Upper lobe of left lung (tissue), 4 donors: ENCODE data around the gene ECHDC1.

ENCODE experiments used
- CTCF ChIP-seq, 6 experiments: fragments of 450-650 bp in 4 of 6; fragments of 200-600 bp in 2 of 6; sonication (generic) in 2 of 6; IDR thresholded peaks; one replicate each; pipeline ENCODE4 v1.5.1; 2016 to 2019; ENCODE audit warnings: antibody characterized with exemption in 6 of 6
- POLR2A ChIP-seq, 4 donors: fragments of 450-650 bp; IDR thresholded peaks; one replicate each; pipeline ENCODE4 v1.5.1; 2016 to 2017; ENCODE audit warnings: antibody characterized with exemption in 4 of 4, mild to moderate bottlenecking in 2 of 4
- POLR2AphosphoS5 ChIP-seq, 2 donors: sonication (generic); formaldehyde crosslinking; IDR thresholded peaks; one replicate each; pipeline ENCODE4 v1.5.1; 2017; ENCODE audit warnings: antibody characterized with exemption in 2 of 2

- TF ChIP-seq CTCF (IDR thresholded peaks at IDR 0.05): no peak
- TF ChIP-seq POLR2AphosphoS5 (IDR thresholded peaks at IDR 0.05): no peak
- TF ChIP-seq POLR2A (IDR thresholded peaks at IDR 0.05): no peak
Observed at GRCh38 chr6:127348028-127348661, 4.7 kb upstream of the ECHDC1 start.
